Fibroblast of skin of abdomen (primary cell): Measurements from ENCODE around the gene INPP4B.

Experiments
- DNase-seq: peaks from one replicate; pipeline ENCODE4 v3.0.0-alpha.2; 2013

The INPP4B gene

DNA sequence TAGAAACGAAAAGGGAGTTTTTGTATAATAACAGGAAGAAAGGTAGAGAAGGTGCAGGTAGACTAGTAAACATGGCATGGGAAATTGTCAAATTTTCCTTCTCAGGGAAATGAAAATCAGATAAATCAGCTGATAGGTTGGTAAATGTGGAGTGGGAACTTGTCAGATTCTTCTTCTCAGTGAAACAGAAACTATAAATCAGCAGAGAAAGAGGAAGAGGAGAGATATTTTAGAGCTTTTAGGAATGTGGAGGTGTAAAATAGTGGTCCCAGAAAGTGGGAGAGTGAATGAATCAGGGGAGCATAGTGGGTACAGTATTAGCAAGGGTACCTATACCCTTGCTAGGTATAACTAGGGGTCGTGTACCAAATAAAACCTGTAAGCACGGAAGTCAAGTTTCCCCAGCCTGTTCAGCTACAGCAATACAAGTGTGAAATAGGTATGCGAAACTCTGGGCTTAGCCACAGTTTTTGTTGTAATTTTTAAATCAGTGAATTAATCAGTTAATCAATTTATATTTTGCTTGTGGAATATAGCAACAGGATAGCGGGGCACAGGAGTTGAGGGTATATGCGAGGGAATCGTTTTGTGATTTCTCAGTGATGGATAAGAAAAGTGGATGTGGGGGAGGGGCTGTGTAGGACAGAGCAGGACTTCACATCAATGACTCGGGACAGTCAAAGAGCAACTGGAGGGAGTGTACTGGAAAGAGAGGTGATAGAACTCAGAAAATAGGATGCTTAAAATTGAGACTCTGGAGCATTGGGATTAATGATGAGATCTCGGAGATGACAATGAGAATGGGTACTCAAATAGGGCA is 561.5 kb downstream of the INPP4B start:
- DNase-seq = no peak

GRCh38 chr4:142282870-142283431 is 563.1 kb downstream of the INPP4B start:
- DNase-seq = no peak

- DNase-seq = no peak
Measured at GRCh38 chr4:142281999-142282398, 564.1 kb downstream of the INPP4B start.

DNA sequence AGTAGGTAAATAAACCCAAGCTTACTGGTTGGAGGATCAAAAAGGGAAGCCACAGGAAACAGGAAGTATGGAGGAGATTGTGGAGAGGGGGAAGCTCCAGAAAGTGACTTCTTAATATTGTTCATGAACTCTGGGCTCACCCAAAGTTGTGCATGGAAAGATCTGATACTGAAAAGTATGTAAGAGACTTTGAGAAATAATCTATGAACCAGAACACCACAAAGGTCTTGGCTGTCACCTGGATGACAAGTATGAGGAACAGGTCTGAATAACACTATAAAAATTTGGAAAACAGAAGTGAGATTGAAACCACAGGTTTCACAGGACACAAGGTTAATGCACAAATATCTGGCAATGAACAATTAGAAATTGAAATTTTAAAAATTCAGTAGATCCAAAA is 567.4 kb downstream of the INPP4B start:
- no peak for DNase-seq

GRCh38 chr4:142278171-142278570 is 567.9 kb downstream of the INPP4B start:
- DNase-seq = peak; percentile 39

GRCh38 chr4:142274137-142274536 is 572.0 kb downstream of the INPP4B start:
- DNase-seq = peak; percentile 70

DNA sequence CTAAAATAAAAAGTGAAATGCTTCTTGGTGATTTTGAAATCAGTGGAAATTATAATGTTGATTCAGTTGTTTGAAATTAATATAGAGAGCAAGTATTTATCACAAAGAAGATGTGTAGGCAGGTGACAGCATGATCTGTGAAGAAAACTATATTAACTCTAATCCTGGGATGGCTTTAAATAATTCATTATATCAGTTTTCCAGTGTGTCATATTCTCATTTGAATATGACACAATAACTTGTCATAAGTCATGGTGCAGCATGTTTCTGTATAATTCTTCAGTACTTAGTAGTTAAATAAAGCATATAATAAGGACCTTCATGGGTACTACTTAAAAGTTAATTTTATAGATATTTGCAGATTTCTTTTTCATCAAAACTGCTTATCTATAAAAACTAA is 573.6 kb downstream of the INPP4B start:
- DNase-seq = no peak

- no peak for DNase-seq
Measured at GRCh38 chr4:142271832-142272231, 574.3 kb downstream of the INPP4B start.

GRCh38 chr4:142267101-142267500 is 579.0 kb downstream of the INPP4B start:
- no peak for DNase-seq

GRCh38 chr4:142265946-142266345 is 580.2 kb downstream of the INPP4B start:
- DNase-seq = no peak

DNA sequence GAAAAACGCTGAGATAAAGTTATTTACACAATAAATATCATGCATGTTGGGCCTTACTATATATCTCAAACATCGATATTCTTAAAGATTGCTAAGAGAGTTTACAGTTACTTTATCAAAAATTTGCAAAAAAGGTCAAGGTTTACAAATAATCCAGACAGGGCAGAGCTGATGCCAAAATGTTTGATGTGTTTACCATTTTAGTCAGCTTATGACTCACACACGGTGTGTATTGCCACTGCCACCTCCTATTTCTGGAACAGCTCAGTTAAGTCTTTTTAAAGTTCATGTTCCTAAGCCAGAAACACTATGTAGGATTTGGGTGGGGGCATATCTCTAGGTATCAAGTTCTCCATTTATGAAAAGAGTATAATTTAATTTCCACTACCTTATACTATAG is 580.6 kb downstream of the INPP4B start:
- DNase-seq = no peak

DNA sequence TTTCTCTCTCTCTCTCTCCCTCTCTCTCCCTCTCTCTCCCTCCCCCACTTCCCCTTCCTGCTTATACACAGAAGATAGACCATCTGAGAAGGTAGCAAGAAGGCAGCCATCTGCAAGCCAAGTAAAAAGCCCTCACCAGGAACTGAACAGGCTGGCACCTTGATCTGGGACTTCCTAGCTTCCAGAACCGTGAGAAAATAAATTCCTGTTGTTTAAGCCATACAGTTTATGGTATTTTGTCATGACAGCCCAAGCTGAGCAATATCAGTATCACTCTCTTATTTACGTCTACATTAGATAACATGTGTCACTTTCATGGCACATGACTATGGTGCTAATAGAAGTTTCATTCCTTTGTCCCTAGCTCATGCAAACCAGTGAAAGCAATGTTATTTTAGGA is 581.1 kb downstream of the INPP4B start:
- DNase-seq = peak; percentile 38

- no peak for DNase-seq
Measured at GRCh38 chr4:142262956-142263355, 583.1 kb downstream of the INPP4B start.

GRCh38 chr4:142248946-142249345 is 597.2 kb downstream of the INPP4B start:
- peak; percentile 70 for DNase-seq

GRCh38 chr4:142243255-142243654 is 602.8 kb downstream of the INPP4B start:
- no peak for DNase-seq

DNA sequence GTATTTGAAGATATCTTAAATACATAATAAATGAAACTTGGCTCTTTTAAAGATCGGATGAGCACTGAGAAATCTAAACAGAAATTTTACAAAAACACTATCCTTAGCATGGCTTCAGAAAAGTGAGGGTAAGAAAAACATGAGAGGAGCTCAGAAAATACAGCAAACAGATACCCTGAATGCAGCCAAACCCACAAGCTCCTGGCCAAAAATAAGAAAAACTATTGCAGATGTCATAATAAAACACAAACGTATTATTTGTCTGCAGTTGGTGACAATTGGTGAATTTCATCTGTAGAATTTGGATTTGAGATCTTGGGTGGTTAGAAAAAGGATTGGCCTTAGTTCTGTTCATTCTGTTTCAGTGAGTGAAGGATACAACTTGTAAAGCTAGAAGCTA is 603.9 kb downstream of the INPP4B start:
- no peak for DNase-seq

- DNase-seq = peak; percentile 78
Measured at GRCh38 chr4:142238589-142238988, 607.5 kb downstream of the INPP4B start.

GRCh38 chr4:142236268-142236667 is 609.8 kb downstream of the INPP4B start:
- DNase-seq = peak; percentile 20

- DNase-seq = no peak
Measured at GRCh38 chr4:142231787-142232186, 614.3 kb downstream of the INPP4B start.

- no peak for DNase-seq
Measured at GRCh38 chr4:142230991-142231390, 615.1 kb downstream of the INPP4B start.

DNA sequence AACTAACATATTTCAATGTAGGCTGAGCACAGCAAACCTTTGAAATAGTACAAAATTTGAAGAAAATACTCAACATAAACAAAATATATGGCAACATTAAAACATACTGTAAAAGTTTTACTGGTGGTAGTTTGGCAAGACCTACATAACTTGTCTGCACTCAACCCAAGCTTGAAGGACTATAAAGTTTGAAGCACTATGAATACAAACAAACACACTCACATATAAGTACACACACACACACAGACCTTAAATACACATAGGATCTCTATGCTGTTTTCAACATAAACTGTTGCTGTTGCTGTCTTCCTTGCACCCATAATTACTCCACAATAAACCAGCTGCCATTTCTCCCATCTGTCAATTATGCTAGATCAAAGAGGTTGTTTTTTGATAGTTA is 620.1 kb downstream of the INPP4B start:
- DNase-seq = no peak

DNA sequence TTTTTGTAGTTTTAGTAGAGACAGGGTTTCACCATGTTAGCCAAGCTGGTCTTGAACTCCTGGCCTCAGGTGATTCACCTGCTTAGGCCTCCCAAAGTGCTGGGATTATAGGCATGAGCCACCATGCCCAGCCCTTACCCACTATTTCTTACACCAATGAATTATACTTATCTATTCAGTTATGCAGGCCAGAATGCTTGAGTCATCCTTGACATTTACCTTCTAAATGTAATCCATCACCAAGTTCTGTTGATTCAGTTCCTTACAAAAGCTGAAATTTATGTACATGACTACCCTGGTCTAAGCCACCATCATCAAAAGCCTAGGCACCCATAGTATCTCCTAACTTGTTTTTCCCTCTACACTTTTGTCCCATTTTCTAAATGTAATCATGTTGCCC is 624.0 kb downstream of the INPP4B start:
- DNase-seq = no peak

- DNase-seq = no peak
Measured at GRCh38 chr4:142218726-142219125, 627.4 kb downstream of the INPP4B start.

DNA sequence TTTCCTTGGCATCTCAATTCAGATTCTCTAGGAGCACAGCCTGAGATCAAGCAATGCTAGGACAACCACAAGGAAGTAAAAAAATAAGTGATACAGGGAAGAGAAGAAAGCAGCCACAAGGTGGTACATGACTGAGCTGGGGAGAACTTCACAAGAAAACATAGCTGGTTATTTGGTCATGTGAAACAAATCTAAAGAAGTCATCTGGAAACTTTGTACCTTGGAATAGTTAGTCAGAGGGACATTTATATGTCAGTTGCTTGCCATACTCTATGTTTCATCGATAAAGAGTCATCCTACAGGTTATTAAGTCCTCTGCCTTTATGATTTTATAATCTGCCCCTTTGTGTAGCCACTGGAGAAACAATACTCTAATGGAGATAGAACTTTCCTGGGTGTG is 634.7 kb downstream of the INPP4B start:
- no peak for DNase-seq

- DNase-seq = no peak
Measured at GRCh38 chr4:142203505-142203904, 642.6 kb downstream of the INPP4B start.
